HCT116 (cell line): ENCODE data around the gene SELENOH. TPM values are rescaled to one million over a fixed set of nuclear protein-coding genes. Genes with fewer than 3 reads are reported as not detected.

ENCODE experiments used
- ATAC-seq: fragments of 200-7000 bp; cut with Tn5 transposase; 2 replicates; pipeline ENCODE4 v1.9.1; 2020; ENCODE audit warnings: mild to moderate bottlenecking, moderate library complexity
- BruUV-seq: library from RNA; stranded (reverse); fragments of 400-500 nt; replicated peaks from 2 replicates; lab custom pipeline; 2021; lab: Mats Ljungman, UMichigan
- CTCF ChIA-PET: fragments of 300-600 bp; sonication (Branson Sonifier 250); formaldehyde crosslinking; loops from one replicate; lab custom pipeline; 2021; ENCODE audit warnings: antibody characterized with exemption; lab: Charles Lee
- POLR2A ChIA-PET: fragments of 300-600, 350-600 bp; sonication (Branson Sonifier 250); formaldehyde crosslinking; loops from one replicate; lab custom pipeline; 2021; ENCODE audit warnings: antibody characterized with exemption; lab: Charles Lee
- RAD21 ChIA-PET, 2 experiments: fragments of 300-600 bp; sonication (Branson Sonifier 250); formaldehyde crosslinking; loops; one replicate each; lab custom pipeline; 2023; ENCODE audit warnings: low total read pairs in 2 of 2; ENCODE audit not compliant: uncharacterized antibody in 2 of 2, unreplicated experiment in 2 of 2, low non-redundant PET in 1 of 2; lab: Charles Lee
- DNase-seq: peaks from one replicate; pipeline ENCODE4 v3.0.0-alpha.2; 2010; ENCODE audit warnings: low read depth, low spot score
- H2AFZ ChIP-seq: fragments of 200-600 bp; shearing (Covaris generic), sonication (generic); 2 replicates; pipeline ENCODE4 v1.6.1; 2017; ENCODE audit warnings: low read depth, mixed run types, mixed read lengths, antibody characterized with exemption, low read length; ENCODE audit not compliant: poor library complexity, severe bottlenecking
- H3K27ac ChIP-seq: 2 replicates; pipeline ENCODE4 v1.5.1; 2012; ENCODE audit warnings: low read depth, low read length
- H3K27me3 ChIP-seq: fragments of 200-600 bp; sonication (generic); 2 replicates; pipeline ENCODE4 v1.6.1; 2016; ENCODE audit warnings: mixed run types, low read length, mixed read lengths; ENCODE audit not compliant: insufficient read depth
- H3K36me3 ChIP-seq, 2 experiments: fragments of 200-500 bp in 1 of 2; fragments of 200-600 bp in 1 of 2; sonication (Bioruptor generic) in 1 of 2; sonication (generic) in 1 of 2; 2 replicates each; pipeline versions ENCODE4 v1.5.1 to v1.6.1; 2014 to 2016; ENCODE audit warnings: low read length in 2 of 2, inconsistent platforms in 1 of 2, mixed read lengths in 1 of 2, mixed run types in 1 of 2; ENCODE audit not compliant: insufficient read depth in 2 of 2, control insufficient read depth in 1 of 2
- H3K4me1 ChIP-seq, 2 experiments: fragments of 200-600 bp in 1 of 2; sonication (generic) in 1 of 2; 2 replicates each; pipeline versions ENCODE4 v1.5.1 to v1.6.1; 2012 to 2017; ENCODE audit warnings: low read length in 2 of 2, inconsistent platforms in 1 of 2, mild to moderate bottlenecking in 1 of 2, mixed read lengths in 1 of 2, mixed run types in 1 of 2, moderate library complexity in 1 of 2; ENCODE audit not compliant: insufficient read depth in 2 of 2, control insufficient read depth in 1 of 2
- H3K4me2 ChIP-seq: fragments of 200-600 bp; sonication (generic); 2 replicates; pipeline ENCODE4 v1.6.1; 2017; ENCODE audit warnings: mixed run types, low read length, mixed read lengths
- H3K4me3 ChIP-seq, 2 experiments: fragments of 200-600 bp in 1 of 2; sonication (generic) in 1 of 2; replicated peaks in 1 of 2; 2 replicates each; pipeline ENCODE4 v1.5.1; 2011 to 2016; ENCODE audit warnings: low read length in 2 of 2, control low read depth in 1 of 2, low read depth in 1 of 2, mild to moderate bottlenecking in 1 of 2, mixed read lengths in 1 of 2, mixed run types in 1 of 2
- H3K79me2 ChIP-seq: fragments of 200-600 bp; sonication (generic); 2 replicates; pipeline ENCODE4 v1.6.1; 2017; ENCODE audit warnings: mild to moderate bottlenecking, mixed run types, low read length, moderate library complexity, mixed read lengths; ENCODE audit not compliant: insufficient read depth
- H3K9ac ChIP-seq: fragments of 200-600 bp; sonication (generic); 2 replicates; pipeline ENCODE4 v1.6.1; 2016; ENCODE audit warnings: low read length, mixed read lengths
- H3K9me2 ChIP-seq: fragments of 200-600 bp; sonication (generic), shearing (Covaris generic); 2 replicates; pipeline ENCODE4 v1.6.1; 2017; ENCODE audit warnings: mixed run types, mild to moderate bottlenecking, moderate library complexity; ENCODE audit not compliant: insufficient read depth
- H3K9me3 ChIP-seq, 2 experiments: fragments of 200-500 bp in 1 of 2; fragments of 200-600 bp in 1 of 2; sonication (Bioruptor generic) in 1 of 2; sonication (generic) in 1 of 2; 2 replicates each; pipeline ENCODE4 v1.6.1; 2014 to 2017; ENCODE audit warnings: low read length in 2 of 2, mixed read lengths in 2 of 2, inconsistent platforms in 1 of 2, low read depth in 1 of 2, mild to moderate bottlenecking in 1 of 2, mixed run types in 1 of 2, moderate library complexity in 1 of 2; ENCODE audit not compliant: control insufficient read depth in 1 of 2, insufficient read depth in 1 of 2
- H4K20me1 ChIP-seq: fragments of 200-600 bp; sonication (generic), shearing (Covaris generic); 2 replicates; pipeline ENCODE4 v1.6.1; 2017; ENCODE audit warnings: mixed run types, mild to moderate bottlenecking, moderate library complexity; ENCODE audit not compliant: insufficient read depth
- CBX3 ChIP-seq: IDR thresholded peaks from 2 replicates; pipeline ENCODE4 v1.6.1; 2012; ENCODE audit warnings: low read depth
- POLR2AphosphoS5 ChIP-seq: IDR thresholded peaks from 2 replicates; pipeline ENCODE4 v1.6.1; 2011; ENCODE audit warnings: mild to moderate bottlenecking, low read depth, low read length, moderate library complexity
- intact Hi-C: fragments of 100-400 bp; cut with micrococcal nuclease; formaldehyde crosslinking; loops from 2 replicates; pipeline ENCODE4 v1.10.0; 2022
- total RNA-seq: library from RNA; stranded (reverse); gene quantifications from one replicate; pipeline ENCODE4 v1.2.1, GENCODE V29; 2021; ENCODE audit not compliant: unreplicated experiment

The SELENOH gene
- total RNA-seq, 1 experiment from 2014 or later, result 194 TPM

GRCh38 chr11:57787006-57787604 lies 45.8 kb downstream of the SELENOH start:
- ATAC-seq, result no peak
- Histone ChIP-seq H3K4me2 (0 out of 2 replicates have a peak overlapping the region, but pooled peaks have one; percentile 6), H3K9me2 (no peaks in the 10 kb centered on the region), H3K4me3 (no peak overlapping the region), H3K9ac (no peak overlapping the region), H3K79me2 (peaks cover 100% of the 10 kb centered on the region), H3K9me3 (no peaks in the 10 kb centered on the region), H3K36me3 (no peaks in the 10 kb centered on the region), H3K27me3 (no peaks in the 10 kb centered on the region), H3K4me1 (peaks cover 76 to 100% of the 10 kb centered on the region in 2 experiments), H3K27ac (no peak overlapping the region), H2AFZ (no peak overlapping the region), H4K20me1 (no peaks in the 10 kb centered on the region)
- DNase-seq, result no peak
- TF ChIP-seq CBX3, result no peak
- intact Hi-C loops, result no loop called here
- POLR2A ChIA-PET, result no interaction called here
- BruUV-seq, result no TSS peak
- RAD21 ChIA-PET, result no interaction called here
- CTCF ChIA-PET, result no interaction called here

GRCh38 chr11:57787920-57788702 lies 46.8 kb downstream of the SELENOH start:
- Histone ChIP-seq H3K79me2 (peaks cover 100% of the 10 kb centered on the region), H3K9ac (no peak overlapping the region), H3K27ac (no peak overlapping the region), H3K4me1 (peaks cover 76 to 100% of the 10 kb centered on the region in 2 experiments), H3K9me3 (no peaks in the 10 kb centered on the region), H3K4me3 (no peak overlapping the region), H3K4me2 (0 out of 2 replicates have a peak overlapping the region, but pooled peaks have one; percentile 6), H3K36me3 (no peaks in the 10 kb centered on the region), H3K27me3 (no peaks in the 10 kb centered on the region), H2AFZ (no peak overlapping the region), H4K20me1 (no peaks in the 10 kb centered on the region), H3K9me2 (no peaks in the 10 kb centered on the region)
- CTCF ChIA-PET, result interaction anchor here (0.6 kb wide), 1 partner anchor 34 kb away, joined by 3 read pairs; no protein-coding TSS in a partner anchor
- POLR2A ChIA-PET, result interaction anchor here (1.1 kb wide), 1 partner anchor 9 kb away, joined by 5 read pairs; no protein-coding TSS in a partner anchor
- TF ChIP-seq POLR2AphosphoS5, result no peak
- intact Hi-C loops, result no loop called here
- ATAC-seq, result no peak
- no TSS peak for BruUV-seq
- RAD21 ChIA-PET, result interaction anchor here in 1 of 2 experiments (1.0 kb wide), 1 partner anchor 27 kb away, joined by 3 read pairs; the partner anchor contains the start of gene CTNND1
- no peak for DNase-seq
